Nephron (organoid): ENCODE measurements around the gene CFAP61.

ENCODE experiments used
- H3K27ac Mint-ChIP-seq, 3 experiments: 2 replicates each; pipeline ENCODE4 v1.8.0; 2020; ENCODE audit warnings: mixed read lengths in 3 of 3, mild to moderate bottlenecking in 2 of 3, moderate library complexity in 1 of 3
- H3K27me3 Mint-ChIP-seq: 2 replicates; pipeline ENCODE4 v1.8.0; 2021; ENCODE audit warnings: low read depth, mild to moderate bottlenecking, moderate library complexity, mixed read lengths
- H3K36me3 Mint-ChIP-seq: 2 replicates; pipeline ENCODE4 v1.8.0; 2020; ENCODE audit warnings: low read depth, mixed read lengths
- H3K4me1 Mint-ChIP-seq: 2 replicates; pipeline ENCODE4 v1.8.0; 2020; ENCODE audit warnings: mixed read lengths
- H3K4me3 Mint-ChIP-seq, 3 experiments: 2 replicates each; pipeline ENCODE4 v1.8.0; 2020; ENCODE audit warnings: mild to moderate bottlenecking in 3 of 3, mixed read lengths in 3 of 3, moderate library complexity in 2 of 3
- H3K9me3 Mint-ChIP-seq: 2 replicates; pipeline ENCODE4 v1.8.0; 2020; ENCODE audit warnings: mixed read lengths
- CTCF ChIP-seq, 3 experiments: fragments of 200-600 bp; sonication (generic); IDR thresholded peaks; one replicate each; pipeline ENCODE4 v1.5.0; 2021; ENCODE audit warnings: antibody characterized with exemption in 3 of 3; ENCODE audit not compliant: unreplicated experiment in 3 of 3

The CFAP61 gene

GRCh38 chr20:20143165-20143564, 90.8 kb downstream of the CFAP61 start:
- peaks cover 11% of the 10 kb centered on the region for H3K9me3 Mint-ChIP-seq
- H3K27ac Mint-ChIP-seq, result no peak overlapping the region
- H3K4me1 Mint-ChIP-seq, result no peaks in the 10 kb centered on the region
- H3K36me3 Mint-ChIP-seq, result no peaks in the 10 kb centered on the region
- H3K27me3 Mint-ChIP-seq, result peaks cover 4% of the 10 kb centered on the region
- H3K4me3 Mint-ChIP-seq, result no peak overlapping the region
- no peak for TF ChIP-seq CTCF (IDR thresholded peaks at IDR 0.05; ENCODE audit: unreplicated experiment in 3 of 3)

DNA sequence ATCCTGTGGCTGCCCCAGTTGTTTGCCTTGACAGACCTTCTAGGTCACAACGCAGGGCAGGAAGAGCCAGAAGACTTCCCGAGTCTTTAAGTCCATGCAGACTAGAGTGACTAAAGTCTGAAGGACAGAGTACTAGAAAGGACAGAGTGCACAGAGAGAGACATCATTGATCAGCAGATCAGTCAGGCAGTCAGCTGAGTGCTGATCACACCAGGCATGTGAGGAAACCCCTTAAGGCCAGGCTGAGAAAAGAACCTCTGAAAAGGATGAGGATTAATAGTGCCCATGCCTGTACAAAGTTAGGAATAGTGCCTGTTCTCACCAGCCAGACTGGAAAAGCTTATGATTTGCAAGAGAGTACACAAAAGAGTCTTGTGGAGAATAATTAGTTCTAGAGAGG, 91.3 kb downstream of the CFAP61 start:
- H3K27me3 Mint-ChIP-seq, result peaks cover 4% of the 10 kb centered on the region
- H3K36me3 Mint-ChIP-seq, result no peaks in the 10 kb centered on the region

GRCh38 chr20:20148779-20149178, 96.4 kb downstream of the CFAP61 start:
- H3K27ac Mint-ChIP-seq, result no peak overlapping the region
- no peaks in the 10 kb centered on the region for H3K4me1 Mint-ChIP-seq
- H3K4me3 Mint-ChIP-seq, result no peak overlapping the region
- no peaks in the 10 kb centered on the region for H3K27me3 Mint-ChIP-seq
- peaks cover 35% of the 10 kb centered on the region for H3K9me3 Mint-ChIP-seq
- no peak for TF ChIP-seq CTCF (IDR thresholded peaks at IDR 0.05; ENCODE audit: unreplicated experiment in 3 of 3)
- no peaks in the 10 kb centered on the region for H3K36me3 Mint-ChIP-seq

More for the DNA sequence above, 91.3 kb downstream of the CFAP61 start:
- H3K4me3 Mint-ChIP-seq, result no peak overlapping the region
- TF ChIP-seq CTCF (IDR thresholded peaks at IDR 0.05; ENCODE audit: unreplicated experiment in 3 of 3), result no peak
- H3K9me3 Mint-ChIP-seq, result peaks cover 11% of the 10 kb centered on the region
- peak overlapping the region in 1 of 3 experiments; percentile 34 for H3K27ac Mint-ChIP-seq
- no peaks in the 10 kb centered on the region for H3K4me1 Mint-ChIP-seq

DNA sequence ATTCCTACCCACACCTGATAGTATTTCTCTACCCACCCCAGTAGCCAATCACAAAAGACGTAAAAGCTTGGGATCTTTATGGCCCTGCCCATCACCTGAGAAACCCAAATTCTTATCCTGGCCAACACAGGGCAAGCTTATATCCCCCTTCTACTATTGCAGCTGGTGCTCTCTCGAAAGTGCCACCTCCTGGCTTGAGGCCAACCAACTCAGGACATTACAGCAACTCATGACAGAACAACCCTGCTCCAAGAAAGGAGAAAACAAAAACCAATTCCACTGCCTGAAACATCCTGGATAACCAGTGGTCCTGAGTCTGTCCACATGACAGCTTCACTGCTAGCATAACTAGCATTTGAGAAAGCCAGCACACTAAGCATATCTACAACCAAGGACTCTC, 97.9 kb downstream of the CFAP61 start:
- Mint-ChIP-seq H3K4me3 (no peak overlapping the region), H3K36me3 (no peaks in the 10 kb centered on the region), H3K9me3 (peaks cover 30% of the 10 kb centered on the region), H3K27me3 (no peaks in the 10 kb centered on the region), H3K27ac (no peak overlapping the region), H3K4me1 (no peaks in the 10 kb centered on the region)
- no peak for TF ChIP-seq CTCF (IDR thresholded peaks at IDR 0.05; ENCODE audit: unreplicated experiment in 3 of 3)

GRCh38 chr20:20160520-20160919, 108.2 kb downstream of the CFAP61 start:
- no peak for TF ChIP-seq CTCF (IDR thresholded peaks at IDR 0.05; ENCODE audit: unreplicated experiment in 3 of 3)
- Mint-ChIP-seq H3K27me3 (peaks cover 9% of the 10 kb centered on the region), H3K36me3 (no peaks in the 10 kb centered on the region), H3K9me3 (no peaks in the 10 kb centered on the region), H3K27ac (no peak overlapping the region), H3K4me1 (no peaks in the 10 kb centered on the region), H3K4me3 (no peak overlapping the region)

DNA sequence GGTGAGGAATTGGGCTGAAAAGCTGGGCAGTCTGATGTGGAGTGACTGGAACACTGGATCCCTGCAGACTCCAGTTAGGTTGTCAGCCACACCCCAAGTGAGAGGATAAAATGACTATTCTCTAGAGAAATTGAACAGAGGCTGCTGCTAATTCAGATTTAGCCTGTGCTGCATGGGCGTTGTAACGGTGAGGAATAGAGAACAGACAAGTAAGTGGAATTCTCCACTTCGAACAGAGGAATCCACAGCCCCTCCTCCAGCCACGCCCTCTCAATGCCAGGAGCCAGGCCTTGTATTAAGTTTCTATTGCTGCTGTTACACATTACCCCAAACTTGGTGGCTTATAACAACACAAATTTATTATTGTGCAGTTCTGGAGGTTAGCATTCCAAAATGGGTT, 109.3 kb downstream of the CFAP61 start:
- Mint-ChIP-seq H3K27me3 (peaks cover 9% of the 10 kb centered on the region), H3K9me3 (no peaks in the 10 kb centered on the region), H3K4me3 (no peak overlapping the region), H3K4me1 (no peaks in the 10 kb centered on the region), H3K27ac (no peak overlapping the region), H3K36me3 (no peaks in the 10 kb centered on the region)
- TF ChIP-seq CTCF (IDR thresholded peaks at IDR 0.05; ENCODE audit: unreplicated experiment in 3 of 3), result no peak
